NOMO-1 treated with dmso at 0.1 percent for 144 hours (cell line): Measurements from ENCODE around the gene CD4.

ENCODE experiments used
- DNase-seq: peaks from one replicate; lab custom pipeline; 2025; ENCODE audit not compliant: unreplicated experiment; lab: John Stamatoyannopoulos, UW

The CD4 gene

GRCh38 chr12:6827437-6827911, 38.1 kb downstream of the CD4 start:
- DNase-seq = no peak

- no peak for DNase-seq
Measured at GRCh38 chr12:6827982-6828780, 38.9 kb downstream of the CD4 start, which contains the start of gene P3H3. Gene P3H3 (plus strand): TSS chr12:6828407. CDS start chr12:6828441, 34 bp downstream.

- no peak for DNase-seq
Measured at GRCh38 chr12:6828781-6829535, 39.6 kb downstream of the CD4 start.

- no peak for DNase-seq
Measured at GRCh38 chr12:6829536-6830220, 40.4 kb downstream of the CD4 start.

GRCh38 chr12:6830286-6830890, 41.1 kb downstream of the CD4 start:
- no peak for DNase-seq

GRCh38 chr12:6830999-6831398, 41.7 kb downstream of the CD4 start:
- DNase-seq = no peak

GRCh38 chr12:6831450-6831995, 42.2 kb downstream of the CD4 start:
- no peak for DNase-seq

- DNase-seq = no peak
Measured at GRCh38 chr12:6832125-6832524, 42.8 kb downstream of the CD4 start.

GRCh38 chr12:6833189-6833890, 44.0 kb downstream of the CD4 start:
- no peak for DNase-seq

- DNase-seq = no peak
Measured at GRCh38 chr12:6834254-6834653, 44.9 kb downstream of the CD4 start.

- DNase-seq = no peak
Measured at GRCh38 chr12:6834873-6835272, 45.5 kb downstream of the CD4 start.

GRCh38 chr12:6836851-6837250, 47.5 kb downstream of the CD4 start:
- no peak for DNase-seq

GRCh38 chr12:6837370-6838060, 48.2 kb downstream of the CD4 start:
- no peak for DNase-seq

- DNase-seq = no peak
Measured at GRCh38 chr12:6838854-6839253, 49.5 kb downstream of the CD4 start.

- no peak for DNase-seq
Measured at GRCh38 chr12:6839482-6840201, 50.3 kb downstream of the CD4 start.

- DNase-seq = no peak
Measured at GRCh38 chr12:6840330-6840729, 51.0 kb downstream of the CD4 start.

- DNase-seq = no peak
Measured at GRCh38 chr12:6840761-6841515, 51.6 kb downstream of the CD4 start, which contains the start of gene GNB3. Gene GNB3 (plus strand): TSS chr12:6840925. CDS start chr12:6841288, 363 bp downstream.

- DNase-seq = no peak
Measured at GRCh38 chr12:6842075-6842474, 52.7 kb downstream of the CD4 start.
